Measurements from ENCODE around the gene PUSL1.

Gene PUSL1

DNA sequence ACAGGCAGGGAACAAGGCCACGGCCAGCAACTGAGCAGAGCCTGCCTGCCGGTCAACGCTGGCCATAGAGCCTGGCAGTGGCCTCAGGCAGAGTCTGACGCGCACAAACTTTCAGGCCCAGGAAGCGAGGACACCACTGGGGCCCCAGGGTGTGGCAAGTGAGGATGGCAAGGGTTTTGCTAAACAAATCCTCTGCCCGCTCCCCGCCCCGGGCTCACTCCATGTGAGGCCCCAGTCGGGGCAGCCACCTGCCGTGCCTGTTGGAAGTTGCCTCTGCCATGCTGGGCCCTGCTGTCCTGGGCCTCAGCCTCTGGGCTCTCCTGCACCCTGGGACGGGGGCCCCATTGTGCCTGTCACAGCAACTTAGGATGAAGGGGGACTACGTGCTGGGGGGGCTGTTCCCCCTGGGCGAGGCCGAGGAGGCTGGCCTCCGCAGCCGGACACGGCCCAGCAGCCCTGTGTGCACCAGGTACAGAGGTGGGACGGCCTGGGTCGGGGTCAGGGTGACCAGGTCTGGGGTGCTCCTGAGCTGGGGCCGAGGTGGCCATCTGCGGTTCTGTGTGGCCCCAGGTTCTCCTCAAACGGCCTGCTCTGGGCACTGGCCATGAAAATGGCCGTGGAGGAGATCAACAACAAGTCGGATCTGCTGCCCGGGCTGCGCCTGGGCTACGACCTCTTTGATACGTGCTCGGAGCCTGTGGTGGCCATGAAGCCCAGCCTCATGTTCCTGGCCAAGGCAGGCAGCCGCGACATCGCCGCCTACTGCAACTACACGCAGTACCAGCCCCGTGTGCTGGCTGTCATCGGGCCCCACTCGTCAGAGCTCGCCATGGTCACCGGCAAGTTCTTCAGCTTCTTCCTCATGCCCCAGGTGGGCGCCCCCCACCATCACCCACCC, 22.9 kb downstream of the PUSL1 start, which contains the start of gene TAS1R3:
TAS1R3 (plus strand) TSS at position 213 of the 898 bp plus-strand sequence; CDS start at position 279, 66 bp downstream.
- Mint-ChIP-seq H3K9me3 (no peaks in the 10 kb centered on the region), H3K27me3 (ENCODE audit: low read depth, poor library complexity) (no peaks in the 10 kb centered on the region), H3K4me3 (no peak within 1 kb of the TSS), H3K27ac (peak within 1 kb of the TSS; percentile 57), H3K4me1 (peaks cover 4% of the 10 kb centered on the region), H3K36me3 (ENCODE audit: low read depth) (peaks cover 4% of the 10 kb centered on the region)
- TF ChIP-seq, protein P1, sequence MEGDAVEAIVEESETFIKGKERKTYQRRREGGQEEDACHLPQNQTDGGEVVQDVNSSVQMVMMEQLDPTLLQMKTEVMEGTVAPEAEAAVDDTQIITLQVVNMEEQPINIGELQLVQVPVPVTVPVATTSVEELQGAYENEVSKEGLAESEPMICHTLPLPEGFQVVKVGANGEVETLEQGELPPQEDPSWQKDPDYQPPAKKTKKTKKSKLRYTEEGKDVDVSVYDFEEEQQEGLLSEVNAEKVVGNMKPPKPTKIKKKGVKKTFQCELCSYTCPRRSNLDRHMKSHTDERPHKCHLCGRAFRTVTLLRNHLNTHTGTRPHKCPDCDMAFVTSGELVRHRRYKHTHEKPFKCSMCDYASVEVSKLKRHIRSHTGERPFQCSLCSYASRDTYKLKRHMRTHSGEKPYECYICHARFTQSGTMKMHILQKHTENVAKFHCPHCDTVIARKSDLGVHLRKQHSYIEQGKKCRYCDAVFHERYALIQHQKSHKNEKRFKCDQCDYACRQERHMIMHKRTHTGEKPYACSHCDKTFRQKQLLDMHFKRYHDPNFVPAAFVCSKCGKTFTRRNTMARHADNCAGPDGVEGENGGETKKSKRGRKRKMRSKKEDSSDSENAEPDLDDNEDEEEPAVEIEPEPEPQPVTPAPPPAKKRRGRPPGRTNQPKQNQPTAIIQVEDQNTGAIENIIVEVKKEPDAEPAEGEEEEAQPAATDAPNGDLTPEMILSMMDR (IDR thresholded peaks at IDR 0.05): no peak
- no peak for DNase-seq

DNA sequence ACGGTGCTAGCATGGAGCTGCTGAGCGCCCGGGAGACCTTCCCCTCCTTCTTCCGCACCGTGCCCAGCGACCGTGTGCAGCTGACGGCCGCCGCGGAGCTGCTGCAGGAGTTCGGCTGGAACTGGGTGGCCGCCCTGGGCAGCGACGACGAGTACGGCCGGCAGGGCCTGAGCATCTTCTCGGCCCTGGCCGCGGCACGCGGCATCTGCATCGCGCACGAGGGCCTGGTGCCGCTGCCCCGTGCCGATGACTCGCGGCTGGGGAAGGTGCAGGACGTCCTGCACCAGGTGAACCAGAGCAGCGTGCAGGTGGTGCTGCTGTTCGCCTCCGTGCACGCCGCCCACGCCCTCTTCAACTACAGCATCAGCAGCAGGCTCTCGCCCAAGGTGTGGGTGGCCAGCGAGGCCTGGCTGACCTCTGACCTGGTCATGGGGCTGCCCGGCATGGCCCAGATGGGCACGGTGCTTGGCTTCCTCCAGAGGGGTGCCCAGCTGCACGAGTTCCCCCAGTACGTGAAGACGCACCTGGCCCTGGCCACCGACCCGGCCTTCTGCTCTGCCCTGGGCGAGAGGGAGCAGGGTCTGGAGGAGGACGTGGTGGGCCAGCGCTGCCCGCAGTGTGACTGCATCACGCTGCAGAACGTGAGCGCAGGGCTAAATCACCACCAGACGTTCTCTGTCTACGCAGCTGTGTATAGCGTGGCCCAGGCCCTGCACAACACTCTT, 23.8 kb downstream of the PUSL1 start:
- TF ChIP-seq, protein P1 (IDR thresholded peaks at IDR 0.05): no peak
- H3K9me3 Mint-ChIP-seq: no peaks in the 10 kb centered on the region
- peaks cover 4% of the 10 kb centered on the region for H3K36me3 Mint-ChIP-seq (ENCODE audit: low read depth)

DNA sequence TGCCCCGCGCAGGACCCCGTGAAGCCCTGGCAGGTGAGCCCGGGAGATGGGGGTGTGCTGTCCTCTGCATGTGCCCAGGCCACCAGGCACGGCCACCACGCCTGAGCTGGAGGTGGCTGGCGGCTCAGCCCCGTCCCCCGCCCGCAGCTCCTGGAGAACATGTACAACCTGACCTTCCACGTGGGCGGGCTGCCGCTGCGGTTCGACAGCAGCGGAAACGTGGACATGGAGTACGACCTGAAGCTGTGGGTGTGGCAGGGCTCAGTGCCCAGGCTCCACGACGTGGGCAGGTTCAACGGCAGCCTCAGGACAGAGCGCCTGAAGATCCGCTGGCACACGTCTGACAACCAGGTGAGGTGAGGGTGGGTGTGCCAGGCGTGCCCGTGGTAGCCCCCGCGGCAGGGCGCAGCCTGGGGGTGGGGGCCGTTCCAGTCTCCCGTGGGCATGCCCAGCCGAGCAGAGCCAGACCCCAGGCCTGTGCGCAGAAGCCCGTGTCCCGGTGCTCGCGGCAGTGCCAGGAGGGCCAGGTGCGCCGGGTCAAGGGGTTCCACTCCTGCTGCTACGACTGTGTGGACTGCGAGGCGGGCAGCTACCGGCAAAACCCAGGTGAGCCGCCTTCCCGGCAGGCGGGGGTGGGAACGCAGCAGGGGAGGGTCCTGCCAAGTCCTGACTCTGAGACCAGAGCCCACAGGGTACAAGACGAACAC, 24.5 kb downstream of the PUSL1 start:
- Mint-ChIP-seq H3K36me3 (ENCODE audit: low read depth) (peaks cover 4% of the 10 kb centered on the region), H3K9me3 (no peaks in the 10 kb centered on the region), H3K4me1 (peaks cover 4% of the 10 kb centered on the region), H3K27me3 (ENCODE audit: low read depth, poor library complexity) (no peaks in the 10 kb centered on the region), H3K4me3 (no peak overlapping the region), H3K27ac (no peak overlapping the region)
- TF ChIP-seq, protein P1 (IDR thresholded peaks at IDR 0.05): no peak
- no peak for DNase-seq

More for the DNA sequence above, 23.8 kb downstream of the PUSL1 start:
- no peak overlapping the region for H3K27ac Mint-ChIP-seq
- no peaks in the 10 kb centered on the region for H3K27me3 Mint-ChIP-seq (ENCODE audit: low read depth, poor library complexity)
- peaks cover 4% of the 10 kb centered on the region for H3K4me1 Mint-ChIP-seq
- no peak overlapping the region for H3K4me3 Mint-ChIP-seq
- no peak for DNase-seq

DNA sequence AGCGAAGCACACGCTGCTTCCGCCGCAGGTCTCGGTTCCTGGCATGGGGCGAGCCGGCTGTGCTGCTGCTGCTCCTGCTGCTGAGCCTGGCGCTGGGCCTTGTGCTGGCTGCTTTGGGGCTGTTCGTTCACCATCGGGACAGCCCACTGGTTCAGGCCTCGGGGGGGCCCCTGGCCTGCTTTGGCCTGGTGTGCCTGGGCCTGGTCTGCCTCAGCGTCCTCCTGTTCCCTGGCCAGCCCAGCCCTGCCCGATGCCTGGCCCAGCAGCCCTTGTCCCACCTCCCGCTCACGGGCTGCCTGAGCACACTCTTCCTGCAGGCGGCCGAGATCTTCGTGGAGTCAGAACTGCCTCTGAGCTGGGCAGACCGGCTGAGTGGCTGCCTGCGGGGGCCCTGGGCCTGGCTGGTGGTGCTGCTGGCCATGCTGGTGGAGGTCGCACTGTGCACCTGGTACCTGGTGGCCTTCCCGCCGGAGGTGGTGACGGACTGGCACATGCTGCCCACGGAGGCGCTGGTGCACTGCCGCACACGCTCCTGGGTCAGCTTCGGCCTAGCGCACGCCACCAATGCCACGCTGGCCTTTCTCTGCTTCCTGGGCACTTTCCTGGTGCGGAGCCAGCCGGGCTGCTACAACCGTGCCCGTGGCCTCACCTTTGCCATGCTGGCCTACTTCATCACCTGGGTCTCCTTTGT, 25.3 kb downstream of the PUSL1 start:
- Mint-ChIP-seq H3K4me1 (peaks cover 4% of the 10 kb centered on the region), H3K36me3 (ENCODE audit: low read depth) (peaks cover 4% of the 10 kb centered on the region), H3K4me3 (no peak overlapping the region), H3K9me3 (no peaks in the 10 kb centered on the region), H3K27me3 (ENCODE audit: low read depth, poor library complexity) (no peaks in the 10 kb centered on the region), H3K27ac (no peak overlapping the region)
- TF ChIP-seq, protein P1 (IDR thresholded peaks at IDR 0.05): no peak
- DNase-seq: no peak

DNA sequence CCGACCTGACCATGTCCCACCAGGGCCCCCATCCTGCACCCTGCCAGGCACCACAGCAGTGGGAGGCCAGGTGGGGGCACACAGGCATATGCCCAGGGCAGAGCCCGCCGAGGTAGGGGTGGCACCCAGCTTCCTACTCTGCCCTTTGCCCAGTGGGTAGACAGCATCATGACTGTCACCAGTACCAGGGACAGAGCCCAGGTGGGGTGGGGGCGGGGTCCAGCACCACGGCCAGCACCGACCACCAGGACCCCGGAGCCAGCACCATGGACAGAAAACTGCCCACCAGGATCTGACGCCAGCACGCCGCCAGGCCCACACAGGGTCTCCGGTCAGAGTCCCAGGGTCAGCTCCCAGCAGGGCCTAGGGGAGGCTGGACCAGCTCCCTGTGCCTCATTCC, 26.4 kb downstream of the PUSL1 start:
- Mint-ChIP-seq H3K27ac (no peak overlapping the region), H3K9me3 (no peaks in the 10 kb centered on the region), H3K27me3 (ENCODE audit: low read depth, poor library complexity) (no peaks in the 10 kb centered on the region), H3K36me3 (ENCODE audit: low read depth) (peaks cover 4% of the 10 kb centered on the region), H3K4me3 (no peak overlapping the region), H3K4me1 (peaks cover 4% of the 10 kb centered on the region)
- peak; percentile 87 for DNase-seq
- TF ChIP-seq, protein P1 (IDR thresholded peaks at IDR 0.05): no peak
